B cell (primary cell): Measurements from ENCODE around the gene XPC. TPM values are rescaled to one million over a fixed set of nuclear protein-coding genes. Genes with fewer than 3 reads are reported as not detected.

Source experiments
- ATAC-seq: fragments of 200-7000 bp; cut with Tn5 transposase; one replicate; pipeline ENCODE4 v1.10.0; 2021; ENCODE audit warnings: low read depth, mild to moderate bottlenecking, moderate number of reproducible peaks, moderate library complexity
- CTCF ChIA-PET: fragments of 350-600 bp; sonication (Branson Sonifier 250); formaldehyde crosslinking; loops from one replicate; lab custom pipeline; 2021; ENCODE audit warnings: antibody characterized with exemption, inconsistent platforms; lab: Charles Lee
- POLR2A ChIA-PET: fragments of 350-600 bp; sonication (Branson Sonifier 250); formaldehyde crosslinking; loops from one replicate; lab custom pipeline; 2021; ENCODE audit warnings: antibody characterized with exemption; lab: Charles Lee
- DNase-seq: peaks from one replicate; pipeline ENCODE4 v3.0.0; 2013
- H2AFZ ChIP-seq: 2 replicates; pipeline ENCODE4 v1.6.1; 2012; ENCODE audit warnings: mild to moderate bottlenecking, low read depth, low read length; ENCODE audit not compliant: insufficient read depth, poor library complexity, severe bottlenecking
- H3K27ac ChIP-seq, 2 donors: 1 replicate in 1 of 2; 2 replicates in 1 of 2; pipeline ENCODE4 v1.5.1; 2012 to 2013; ENCODE audit warnings: low read length in 2 of 2, mild to moderate bottlenecking in 2 of 2, moderate library complexity in 1 of 2
- H3K27me3 ChIP-seq, 4 experiments: fragments of 200-600 bp in 1 of 4; sonication (generic) in 1 of 4; replicated peaks in 1 of 4; 1 replicate in 2 of 4; 2 replicates in 2 of 4; pipeline versions ENCODE4 v1.6.1 to v1.7.0; 2013 to 2016; ENCODE audit warnings: low read length in 3 of 4, mild to moderate bottlenecking in 2 of 4, mixed read lengths in 1 of 4, moderate library complexity in 1 of 4; ENCODE audit not compliant: insufficient read depth in 4 of 4, control insufficient read depth in 3 of 4; ENCODE audit errors: control extremely low read depth in 1 of 4
- H3K36me3 ChIP-seq, 2 experiments: replicated peaks in 1 of 2; 1 replicate in 1 of 2; 2 replicates in 1 of 2; pipeline versions ENCODE4 v1.6.1 to v1.7.1; 2013; ENCODE audit warnings: low read length in 1 of 2; ENCODE audit not compliant: insufficient read depth in 2 of 2, control insufficient read depth in 1 of 2; ENCODE audit errors: control extremely low read depth in 1 of 2, extremely low read depth in 1 of 2
- H3K4me1 ChIP-seq, 2 donors: fragments of 200-600 bp in 1 of 2; sonication (generic) in 1 of 2; 1 replicate in 1 of 2; 2 replicates in 1 of 2; pipeline versions ENCODE4 v1.5.1 to v1.6.1; 2013 to 2017; ENCODE audit warnings: low read length in 2 of 2; ENCODE audit not compliant: control insufficient read depth in 2 of 2, insufficient read depth in 2 of 2
- H3K4me2 ChIP-seq: replicated peaks from 2 replicates; pipeline ENCODE3; 2012; ENCODE audit warnings: mild to moderate bottlenecking, low read depth, low read length; ENCODE audit not compliant: poor library complexity, severe bottlenecking
- H3K4me3 ChIP-seq, 5 experiments: fragments of 200-600 bp in 1 of 5; sonication (generic) in 1 of 5; 1 replicate in 3 of 5; 2 replicates in 2 of 5; pipeline versions ENCODE4 v1.5.1 to v1.7.0; 2011 to 2016; ENCODE audit warnings: low read length in 4 of 5, mild to moderate bottlenecking in 4 of 5, low read depth in 2 of 5, control low read depth in 1 of 5, moderate library complexity in 1 of 5; ENCODE audit not compliant: insufficient read depth in 1 of 5; ENCODE audit errors: control extremely low read depth in 1 of 5, extremely low read depth in 1 of 5
- H3K79me2 ChIP-seq: fragments of 200-600 bp; sonication (generic); one replicate; pipeline ENCODE4 v1.6.0; 2016; ENCODE audit warnings: low read length; ENCODE audit not compliant: control insufficient read depth, insufficient read depth
- H3K9ac ChIP-seq: fragments of 200-600 bp; sonication (generic); 2 replicates; pipeline ENCODE4 v1.6.1; 2017; ENCODE audit warnings: mild to moderate bottlenecking, low read length, moderate library complexity
- H3K9me3 ChIP-seq, 3 donors: one replicate each; pipeline versions ENCODE4 v1.6.1 to v1.7.1; 2013; ENCODE audit warnings: low read length in 2 of 3; ENCODE audit not compliant: control insufficient read depth in 2 of 3, insufficient read depth in 1 of 3; ENCODE audit errors: control extremely low read depth in 1 of 3
- H4K20me1 ChIP-seq: 2 replicates; pipeline ENCODE4 v1.6.0; 2012; ENCODE audit warnings: mild to moderate bottlenecking, low read length; ENCODE audit not compliant: insufficient read depth, control insufficient read depth, poor library complexity, severe bottlenecking
- H3K27ac Mint-ChIP-seq: one replicate; pipeline ENCODE4 v1.8.0; 2021; ENCODE audit warnings: mixed read lengths
- H3K27me3 Mint-ChIP-seq: one replicate; pipeline ENCODE4 v1.8.0; 2021; ENCODE audit warnings: mixed read lengths
- H3K4me1 Mint-ChIP-seq: one replicate; pipeline ENCODE4 v1.8.0; 2021; ENCODE audit warnings: mixed read lengths
- H3K4me3 Mint-ChIP-seq: one replicate; pipeline ENCODE4 v1.8.0; 2021; ENCODE audit warnings: mixed read lengths
- H3K9me3 Mint-ChIP-seq: one replicate; pipeline ENCODE4 v1.8.0; 2022; ENCODE audit warnings: mixed read lengths; ENCODE audit not compliant: insufficient read depth
- EZH2 ChIP-seq: IDR thresholded peaks from 2 replicates; pipeline ENCODE4 v1.6.1; 2012; ENCODE audit warnings: borderline replicate concordance, low read depth, mild to moderate bottlenecking, moderate library complexity, low read length; ENCODE audit not compliant: insufficient read depth, poor library complexity, severe bottlenecking
- WGBS: methylation state at CpG from one replicate; pipeline ENCODE4 v1.1.5; 2013; ENCODE audit warnings: missing lambda C conversion rate; ENCODE audit not compliant: insufficient coverage; 5-methylcytosine and 5-hydroxymethylcytosine counted together
- intact Hi-C: fragments of 100-400 bp; cut with micrococcal nuclease; formaldehyde crosslinking; loops from one replicate; pipeline ENCODE4 v1.10.0; 2022
- polyA plus RNA-seq: library from polyadenylated mRNA; depleted of rRNA; stranded (reverse); fragments of >200 nt; gene quantifications from 2 replicates; pipeline ENCODE4 v1.2.3, GENCODE V29; 2012
- total RNA-seq, 2 donors: library from RNA; stranded (reverse); fragments of 120-200 nt in 1 of 2; gene quantifications; 1 replicate in 1 of 2; 2 replicates in 1 of 2; pipeline versions ENCODE4 v1.2.3 to v1.2.4, GENCODE V29; 2013 to 2022
- TF ChIP-seq, protein P1 (sequence below): fragments of 200-600 bp; IDR thresholded peaks from one replicate; pipeline ENCODE4 v1.8.0; 2022; ENCODE audit warnings: antibody characterized with exemption, mild to moderate bottlenecking

Gene XPC
- total and polyA plus RNA-seq, 2 donors (not counting 1 experiment from before 2014, with no cell fraction given), result 22.5 to 67.6 TPM

DNA sequence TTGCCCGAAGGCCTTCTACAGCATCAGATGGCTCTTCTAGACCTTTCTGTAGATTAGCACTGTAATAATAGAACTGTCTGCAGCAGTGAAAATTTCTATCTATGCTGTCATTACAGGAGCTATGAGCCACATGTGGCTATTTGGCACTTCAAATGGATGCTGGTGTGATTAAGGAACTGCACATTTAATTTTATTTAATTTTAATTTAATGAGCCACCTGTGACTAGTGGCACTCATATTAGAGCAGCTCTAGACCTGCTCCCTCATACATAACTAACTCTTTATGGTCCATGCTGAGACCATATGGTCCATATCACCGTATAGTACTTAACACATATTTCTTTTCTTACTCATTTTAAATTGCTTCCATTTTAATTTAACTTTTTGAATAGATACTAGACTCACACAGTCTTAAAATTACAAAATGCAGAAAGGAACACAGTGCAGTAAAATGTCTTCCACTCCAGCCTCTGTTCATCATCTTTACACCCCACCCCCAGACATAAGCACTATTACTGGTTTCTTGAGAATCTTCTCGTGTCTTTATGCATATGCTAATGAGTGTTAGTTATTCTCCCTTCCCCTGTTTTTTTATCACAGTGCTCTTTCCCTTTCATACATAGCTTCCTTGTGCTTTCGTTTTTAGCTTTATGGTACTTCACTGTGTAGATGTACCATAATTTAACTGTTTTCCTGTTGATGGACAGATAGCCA is 9.8 kb upstream of the XPC start:
- Histone ChIP-seq H3K4me3 (no peak overlapping the region), H4K20me1 (peaks cover 16% of the 10 kb centered on the region), H3K27me3 (no peaks in the 10 kb centered on the region), H3K36me3 (peaks cover 8 to 37% of the 10 kb centered on the region in 2 experiments), H3K4me2 (no peak overlapping the region), H2AFZ (no peak overlapping the region), H3K79me2 (peaks cover 30% of the 10 kb centered on the region), H3K9me3 (no peaks in the 10 kb centered on the region), H3K27ac (no peak overlapping the region), H3K9ac (no peak overlapping the region), H3K4me1 (no peaks in the 10 kb centered on the region)
- ChIA-PET POLR2A (no interaction called here), CTCF (interaction anchor here (2.1 kb wide), 1 partner anchor 15 kb away, joined by 5 read pairs; no protein-coding TSS in a partner anchor)
- Mint-ChIP-seq H3K27ac (no peak overlapping the region), H3K27me3 (no peaks in the 10 kb centered on the region), H3K4me3 (no peak overlapping the region), H3K4me1 (peaks cover 42% of the 10 kb centered on the region), H3K9me3 (peaks cover 4% of the 10 kb centered on the region)
- TF ChIP-seq, protein P1, sequence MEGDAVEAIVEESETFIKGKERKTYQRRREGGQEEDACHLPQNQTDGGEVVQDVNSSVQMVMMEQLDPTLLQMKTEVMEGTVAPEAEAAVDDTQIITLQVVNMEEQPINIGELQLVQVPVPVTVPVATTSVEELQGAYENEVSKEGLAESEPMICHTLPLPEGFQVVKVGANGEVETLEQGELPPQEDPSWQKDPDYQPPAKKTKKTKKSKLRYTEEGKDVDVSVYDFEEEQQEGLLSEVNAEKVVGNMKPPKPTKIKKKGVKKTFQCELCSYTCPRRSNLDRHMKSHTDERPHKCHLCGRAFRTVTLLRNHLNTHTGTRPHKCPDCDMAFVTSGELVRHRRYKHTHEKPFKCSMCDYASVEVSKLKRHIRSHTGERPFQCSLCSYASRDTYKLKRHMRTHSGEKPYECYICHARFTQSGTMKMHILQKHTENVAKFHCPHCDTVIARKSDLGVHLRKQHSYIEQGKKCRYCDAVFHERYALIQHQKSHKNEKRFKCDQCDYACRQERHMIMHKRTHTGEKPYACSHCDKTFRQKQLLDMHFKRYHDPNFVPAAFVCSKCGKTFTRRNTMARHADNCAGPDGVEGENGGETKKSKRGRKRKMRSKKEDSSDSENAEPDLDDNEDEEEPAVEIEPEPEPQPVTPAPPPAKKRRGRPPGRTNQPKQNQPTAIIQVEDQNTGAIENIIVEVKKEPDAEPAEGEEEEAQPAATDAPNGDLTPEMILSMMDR, result no peak
- no peak for TF ChIP-seq EZH2
- 100% methylated on average over 1 of the region's 4 CpGs for WGBS
- no peak for ATAC-seq
- intact Hi-C loops, result no loop called here
- no peak for DNase-seq

DNA sequence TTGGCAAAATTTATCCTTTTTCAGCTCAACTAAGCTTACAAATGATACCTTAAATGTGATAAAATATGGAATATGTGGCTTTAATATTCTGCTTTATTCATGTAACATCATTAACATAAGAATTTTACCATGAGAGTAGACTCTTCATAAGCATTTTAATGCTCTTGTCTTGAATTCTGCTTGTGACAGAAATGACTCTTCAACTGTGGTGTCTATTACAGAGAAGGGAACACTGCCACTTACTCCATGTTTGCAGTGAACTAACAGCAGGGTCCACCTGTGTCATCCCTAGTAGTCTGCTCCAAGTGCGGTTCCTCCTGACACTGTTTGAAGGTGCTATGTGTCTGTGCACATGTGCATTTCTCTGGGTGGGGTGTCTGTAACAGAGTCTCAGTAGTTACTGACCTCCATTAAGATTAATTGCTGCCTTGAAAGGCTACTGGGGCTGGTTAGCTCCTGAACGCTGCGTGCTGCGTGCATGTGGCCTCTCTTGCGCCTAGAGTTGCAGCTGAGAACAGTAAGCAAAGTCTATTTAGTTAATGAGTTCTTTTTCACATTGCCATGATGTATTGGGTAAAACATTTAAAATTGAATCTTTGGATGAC is 8.6 kb upstream of the XPC start:
- POLR2A ChIA-PET, result no interaction called here
- peaks cover 4% of the 10 kb centered on the region for H3K9me3 Mint-ChIP-seq
- Histone ChIP-seq H3K27ac (no peak overlapping the region), H3K9me3 (no peaks in the 10 kb centered on the region), H3K9ac (no peak overlapping the region), H2AFZ (no peak overlapping the region), H3K4me3 (no peak overlapping the region), H3K27me3 (no peaks in the 10 kb centered on the region), H3K4me2 (no peak overlapping the region), H3K36me3 (peaks cover 11 to 45% of the 10 kb centered on the region in 2 experiments), H3K4me1 (no peaks in the 10 kb centered on the region), H4K20me1 (peaks cover 8% of the 10 kb centered on the region), H3K79me2 (peaks cover 33% of the 10 kb centered on the region)
- no peaks in the 10 kb centered on the region for H3K27me3 Mint-ChIP-seq
- 100% methylated on average over 5 of the region's 5 CpGs for WGBS
- no peak for TF ChIP-seq EZH2
- TF ChIP-seq, protein P1, result no peak
- DNase-seq (no peak), ATAC-seq (no peak)
- H3K4me1 Mint-ChIP-seq, result peaks cover 41% of the 10 kb centered on the region
- H3K27ac Mint-ChIP-seq, result no peak overlapping the region
- no peak overlapping the region for H3K4me3 Mint-ChIP-seq
- intact Hi-C loops, result no loop called here
- CTCF ChIA-PET, result no interaction called here
